ENCODE measurements around the gene PTK6. TPM values are rescaled to one million over a fixed set of nuclear protein-coding genes. Genes with fewer than 3 reads are reported as not detected.
A peak's percentile ranks its signal among the peaks of the same experiment; 100 is the strongest.

Gene PTK6
- total RNA-seq, 2 experiments from 2014 or later = 0.13 to 2.0 TPM

DNA sequence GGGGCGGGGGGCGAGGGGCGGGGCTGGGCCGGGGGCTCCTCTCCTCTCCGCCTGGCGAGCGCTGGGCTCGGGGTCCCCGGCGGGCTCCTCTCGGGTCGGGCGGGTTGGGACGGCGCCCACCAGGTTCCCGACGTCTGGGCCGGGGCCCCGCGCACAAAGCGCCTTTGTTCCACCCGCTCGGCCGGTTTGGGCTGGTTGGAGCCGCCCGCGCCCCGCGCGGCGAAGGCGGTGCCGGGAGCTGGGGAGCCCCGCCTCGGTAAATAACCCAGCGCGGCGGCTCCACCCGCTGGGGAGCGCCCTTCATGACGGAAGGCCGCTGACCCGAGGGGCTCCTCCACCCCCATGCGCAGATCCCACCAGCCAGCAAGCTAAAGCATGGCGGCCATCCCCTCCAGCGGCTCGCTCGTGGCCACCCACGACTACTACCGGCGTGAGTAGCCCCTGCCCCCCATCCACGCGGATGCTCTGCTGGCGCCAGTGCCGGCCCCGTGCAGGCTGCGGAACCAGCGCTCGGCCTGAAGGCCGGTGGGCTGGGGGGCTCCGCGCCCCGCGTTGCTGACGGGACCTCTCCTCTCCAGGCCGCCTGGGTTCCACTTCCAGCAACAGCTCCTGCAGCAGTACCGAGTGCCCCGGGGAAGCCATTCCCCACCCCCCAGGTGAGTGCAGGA, 16.1 kb downstream of the PTK6 start:
- intact Hi-C loops (cut with micrococcal nuclease; ENCODE audit: unreplicated experiment) = loop anchor here (2.0 kb wide), 1 partner anchor 24 kb away; no protein-coding TSS in a partner anchor
- peaks cover 21% of the 10 kb centered on the region for H3K36me3 ChIP-seq (ENCODE audit: insufficient read depth, low read length)
- ChIA-PET POLR2A (interaction anchor here (0.5 to 1.0 kb wide), 2 partner anchors 32 to 381 kb away, joined by 3 to 4 read pairs; no protein-coding TSS in a partner anchor), CTCF (ENCODE audit: unreplicated experiment) (interaction anchor here (0.6 to 1.0 kb wide), 2 partner anchors 17 to 120 kb away, joined by 3 to 9 read pairs; partner anchors contain the start of gene PTK6)
- no peaks in the 10 kb centered on the region for H3K9me2 ChIP-seq (ENCODE audit: insufficient read depth, low read length)
- peaks cover 6% of the 10 kb centered on the region; the same call in 1 of the 2 replicates for H3K9me3 ChIP-seq (ENCODE audit: low read length)
- peak; percentile 80 for DNase-seq (ENCODE audit: low spot score)
- H4K20me1 ChIP-seq (ENCODE audit: insufficient read depth, low read length) = no peaks in the 10 kb centered on the region
- H3K27ac ChIP-seq (ENCODE audit: low read depth, low read length, poor library complexity, severe bottlenecking) = peak overlapping the region; percentile 22
- BruUV-seq (replicated peaks) = TSS peak; percentile 85
- H2AFZ ChIP-seq (ENCODE audit: low read length) = peak overlapping the region; percentile 17
- peak overlapping the region; percentile 95 for H3K4me3 ChIP-seq (ENCODE audit: low read depth, low read length, poor library complexity, severe bottlenecking)
- no peaks in the 10 kb centered on the region; the same call in 1 of the 2 replicates for H3K79me2 ChIP-seq (ENCODE audit: insufficient read depth, low read depth, low read length)
- TF ChIP-seq, protein P1, sequence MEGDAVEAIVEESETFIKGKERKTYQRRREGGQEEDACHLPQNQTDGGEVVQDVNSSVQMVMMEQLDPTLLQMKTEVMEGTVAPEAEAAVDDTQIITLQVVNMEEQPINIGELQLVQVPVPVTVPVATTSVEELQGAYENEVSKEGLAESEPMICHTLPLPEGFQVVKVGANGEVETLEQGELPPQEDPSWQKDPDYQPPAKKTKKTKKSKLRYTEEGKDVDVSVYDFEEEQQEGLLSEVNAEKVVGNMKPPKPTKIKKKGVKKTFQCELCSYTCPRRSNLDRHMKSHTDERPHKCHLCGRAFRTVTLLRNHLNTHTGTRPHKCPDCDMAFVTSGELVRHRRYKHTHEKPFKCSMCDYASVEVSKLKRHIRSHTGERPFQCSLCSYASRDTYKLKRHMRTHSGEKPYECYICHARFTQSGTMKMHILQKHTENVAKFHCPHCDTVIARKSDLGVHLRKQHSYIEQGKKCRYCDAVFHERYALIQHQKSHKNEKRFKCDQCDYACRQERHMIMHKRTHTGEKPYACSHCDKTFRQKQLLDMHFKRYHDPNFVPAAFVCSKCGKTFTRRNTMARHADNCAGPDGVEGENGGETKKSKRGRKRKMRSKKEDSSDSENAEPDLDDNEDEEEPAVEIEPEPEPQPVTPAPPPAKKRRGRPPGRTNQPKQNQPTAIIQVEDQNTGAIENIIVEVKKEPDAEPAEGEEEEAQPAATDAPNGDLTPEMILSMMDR (conservative IDR thresholded peaks at IDR 0.05; ENCODE audit: low read length) = 0 out of 2 replicates have a peak, but pooled peaks have one; percentile 13
- no peak for TF ChIP-seq EZH2phosphoT487 (IDR thresholded peaks at IDR 0.05; ENCODE audit: borderline replicate concordance, low read depth, low read length)
- peak overlapping the region; percentile 100 for H3K4me2 ChIP-seq (ENCODE audit: low read length)
- H3K4me1 ChIP-seq (ENCODE audit: insufficient read depth, low read length, poor library complexity, severe bottlenecking) = peaks cover 11% of the 10 kb centered on the region

GRCh38 chr20:63520504-63520933, 16.7 kb downstream of the PTK6 start, which contains the start of gene PPDPF:
Gene PPDPF (plus strand): TSS chr20:63520765. CDS start chr20:63521309, 544 bp downstream.
- peak within 1 kb of the TSS; percentile 84 for H2AFZ ChIP-seq (ENCODE audit: low read length)
- POLR2A ChIA-PET = interaction anchor here (0.5 to 1.0 kb wide), 4 partner anchors 24 to 382 kb away, joined by 3 to 4 read pairs (median 4); no protein-coding TSS in a partner anchor
- DNase-seq (ENCODE audit: low spot score) = peak; percentile 86
- peak within 1 kb of the TSS; percentile 100 for H3K4me2 ChIP-seq (ENCODE audit: low read length)
- TF ChIP-seq EZH2phosphoT487 (IDR thresholded peaks at IDR 0.05; ENCODE audit: borderline replicate concordance, low read depth, low read length) = no peak
- TF ChIP-seq, protein P1 (conservative IDR thresholded peaks at IDR 0.05; ENCODE audit: low read length) = no peak
- no TSS peak for BruUV-seq (replicated peaks)
- peak within 1 kb of the TSS; percentile 22 for H3K27ac ChIP-seq (ENCODE audit: low read depth, low read length, poor library complexity, severe bottlenecking)
- H3K4me3 ChIP-seq (ENCODE audit: low read depth, low read length, poor library complexity, severe bottlenecking) = peak within 1 kb of the TSS; percentile 95
- no peaks in the 10 kb centered on the region; the same call in 1 of the 2 replicates for H3K79me2 ChIP-seq (ENCODE audit: insufficient read depth, low read depth, low read length)
- intact Hi-C loops (cut with micrococcal nuclease; ENCODE audit: unreplicated experiment) = loop anchor here (2.0 kb wide), 1 partner anchor 24 kb away; no protein-coding TSS in a partner anchor
- no peaks in the 10 kb centered on the region for H3K9me2 ChIP-seq (ENCODE audit: insufficient read depth, low read length)
- H4K20me1 ChIP-seq (ENCODE audit: insufficient read depth, low read length) = no peaks in the 10 kb centered on the region
- CTCF ChIA-PET (ENCODE audit: unreplicated experiment) = interaction anchor here (0.6 kb wide), 2 partner anchors 120 to 1632 kb away, joined by 5 to 9 read pairs; no protein-coding TSS in a partner anchor
- peaks cover 6% of the 10 kb centered on the region; the same call in 1 of the 2 replicates for H3K9me3 ChIP-seq (ENCODE audit: low read length)
- H3K36me3 ChIP-seq (ENCODE audit: insufficient read depth, low read length) = peaks cover 21% of the 10 kb centered on the region
- H3K4me1 ChIP-seq (ENCODE audit: insufficient read depth, low read length, poor library complexity, severe bottlenecking) = peaks cover 11% of the 10 kb centered on the region
